ENCODE results near the gene ZNF134.

The ZNF134 gene

DNA sequence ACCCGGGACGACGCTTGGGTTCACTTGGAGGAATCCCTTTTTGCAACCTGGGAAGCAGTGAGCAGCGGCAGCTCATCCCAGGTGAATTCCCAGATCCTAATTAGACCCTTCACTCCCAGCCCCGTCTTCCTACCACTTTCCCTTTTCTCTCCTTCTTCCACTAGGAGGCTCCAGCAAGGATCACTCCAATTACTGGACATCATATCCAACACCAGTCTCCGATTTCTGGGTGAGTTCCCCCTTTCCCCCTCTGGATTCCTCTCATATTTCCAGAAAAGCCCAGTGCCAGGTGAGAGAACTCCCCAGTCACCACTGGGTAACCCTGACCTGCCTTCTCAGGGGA is 37.6 kb downstream of the ZNF134 start:
- TF ChIP-seq, protein P1, sequence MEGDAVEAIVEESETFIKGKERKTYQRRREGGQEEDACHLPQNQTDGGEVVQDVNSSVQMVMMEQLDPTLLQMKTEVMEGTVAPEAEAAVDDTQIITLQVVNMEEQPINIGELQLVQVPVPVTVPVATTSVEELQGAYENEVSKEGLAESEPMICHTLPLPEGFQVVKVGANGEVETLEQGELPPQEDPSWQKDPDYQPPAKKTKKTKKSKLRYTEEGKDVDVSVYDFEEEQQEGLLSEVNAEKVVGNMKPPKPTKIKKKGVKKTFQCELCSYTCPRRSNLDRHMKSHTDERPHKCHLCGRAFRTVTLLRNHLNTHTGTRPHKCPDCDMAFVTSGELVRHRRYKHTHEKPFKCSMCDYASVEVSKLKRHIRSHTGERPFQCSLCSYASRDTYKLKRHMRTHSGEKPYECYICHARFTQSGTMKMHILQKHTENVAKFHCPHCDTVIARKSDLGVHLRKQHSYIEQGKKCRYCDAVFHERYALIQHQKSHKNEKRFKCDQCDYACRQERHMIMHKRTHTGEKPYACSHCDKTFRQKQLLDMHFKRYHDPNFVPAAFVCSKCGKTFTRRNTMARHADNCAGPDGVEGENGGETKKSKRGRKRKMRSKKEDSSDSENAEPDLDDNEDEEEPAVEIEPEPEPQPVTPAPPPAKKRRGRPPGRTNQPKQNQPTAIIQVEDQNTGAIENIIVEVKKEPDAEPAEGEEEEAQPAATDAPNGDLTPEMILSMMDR (IDR thresholded peaks at IDR 0.05; ENCODE audit: control extremely low read depth, extremely low read depth, low read depth, missing control alignments) = no peak
- ChIA-PET CTCF (interaction anchor here (1.6 kb wide), 1 partner anchor 9 kb away, joined by 5 read pairs; no protein-coding TSS in a partner anchor), POLR2A (no interaction called here)
- no peak for DNase-seq (ENCODE audit: extremely low spot score)

DNA sequence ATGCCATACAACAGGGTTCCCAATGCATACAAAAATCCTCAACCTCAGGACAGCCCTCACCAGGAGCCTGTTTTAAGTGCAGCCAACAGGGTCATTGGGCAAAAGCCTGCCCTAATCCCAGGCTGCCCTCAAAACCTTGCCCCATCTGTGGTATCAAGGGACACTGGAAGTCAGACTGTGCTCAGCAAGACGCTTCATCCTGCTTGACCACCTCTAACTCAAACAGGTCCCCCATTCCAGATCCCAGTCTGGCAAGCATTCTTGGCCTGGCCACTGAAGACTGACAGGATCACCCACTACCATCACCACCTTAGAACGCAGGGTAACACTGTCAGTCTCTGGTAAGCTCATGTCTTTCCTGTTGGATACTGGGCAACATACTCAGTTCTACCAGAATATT is 39.6 kb downstream of the ZNF134 start:
- CTCF ChIA-PET = no interaction called here
- TF ChIP-seq, protein P1 (IDR thresholded peaks at IDR 0.05; ENCODE audit: control extremely low read depth, extremely low read depth, low read depth, missing control alignments) = no peak
- POLR2A ChIA-PET = no interaction called here

DNA sequence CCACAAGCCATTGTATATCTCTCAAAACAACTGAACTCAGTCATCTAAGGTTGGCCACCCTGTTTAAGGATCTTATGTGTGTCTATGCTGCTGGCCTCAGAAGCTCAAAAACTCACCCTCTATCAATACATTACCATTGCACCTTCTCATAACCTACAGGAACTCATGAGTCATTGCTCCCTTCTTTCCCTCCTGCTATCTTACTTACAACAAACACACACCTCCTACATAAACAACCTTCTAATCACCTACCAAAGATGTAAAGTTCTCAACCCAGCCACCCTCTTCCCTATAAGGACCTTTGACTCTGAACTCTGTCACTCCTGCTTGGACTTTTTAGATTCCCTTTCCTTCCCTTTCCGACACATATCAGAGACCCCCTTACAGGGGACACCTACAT is 41.4 kb downstream of the ZNF134 start:
- ChIA-PET CTCF (no interaction called here), POLR2A (no interaction called here)
- TF ChIP-seq, protein P1 (IDR thresholded peaks at IDR 0.05; ENCODE audit: control extremely low read depth, extremely low read depth, low read depth, missing control alignments) = no peak
- no peak for DNase-seq (ENCODE audit: extremely low spot score)

More for the DNA sequence above, 39.6 kb downstream of the ZNF134 start:
- DNase-seq (ENCODE audit: extremely low spot score) = no peak

DNA sequence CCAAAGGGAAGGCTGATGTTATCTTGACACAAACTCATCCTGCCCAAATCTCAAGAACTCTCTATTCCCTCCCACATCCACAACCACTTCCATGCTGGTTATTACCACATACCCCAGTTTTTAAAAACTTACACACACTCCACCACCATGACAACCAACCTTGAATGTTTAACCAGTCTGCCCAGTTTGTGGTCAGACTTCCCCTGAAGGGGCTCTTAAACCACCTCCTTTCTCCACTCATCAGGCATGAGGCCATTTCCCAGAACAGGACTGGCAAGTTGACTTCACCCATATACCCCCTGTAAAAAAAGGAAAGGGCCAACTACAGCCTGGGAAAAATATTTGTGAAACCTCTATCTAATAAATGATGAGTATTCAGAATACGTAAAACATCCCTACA is 42.3 kb downstream of the ZNF134 start:
- TF ChIP-seq, protein P1 (IDR thresholded peaks at IDR 0.05; ENCODE audit: control extremely low read depth, extremely low read depth, low read depth, missing control alignments) = no peak
- POLR2A ChIA-PET = no interaction called here
- CTCF ChIA-PET = interaction anchor here (2.1 kb wide), 1 partner anchor 14 kb away, joined by 8 read pairs; no protein-coding TSS in a partner anchor
- DNase-seq (ENCODE audit: extremely low spot score) = no peak

DNA sequence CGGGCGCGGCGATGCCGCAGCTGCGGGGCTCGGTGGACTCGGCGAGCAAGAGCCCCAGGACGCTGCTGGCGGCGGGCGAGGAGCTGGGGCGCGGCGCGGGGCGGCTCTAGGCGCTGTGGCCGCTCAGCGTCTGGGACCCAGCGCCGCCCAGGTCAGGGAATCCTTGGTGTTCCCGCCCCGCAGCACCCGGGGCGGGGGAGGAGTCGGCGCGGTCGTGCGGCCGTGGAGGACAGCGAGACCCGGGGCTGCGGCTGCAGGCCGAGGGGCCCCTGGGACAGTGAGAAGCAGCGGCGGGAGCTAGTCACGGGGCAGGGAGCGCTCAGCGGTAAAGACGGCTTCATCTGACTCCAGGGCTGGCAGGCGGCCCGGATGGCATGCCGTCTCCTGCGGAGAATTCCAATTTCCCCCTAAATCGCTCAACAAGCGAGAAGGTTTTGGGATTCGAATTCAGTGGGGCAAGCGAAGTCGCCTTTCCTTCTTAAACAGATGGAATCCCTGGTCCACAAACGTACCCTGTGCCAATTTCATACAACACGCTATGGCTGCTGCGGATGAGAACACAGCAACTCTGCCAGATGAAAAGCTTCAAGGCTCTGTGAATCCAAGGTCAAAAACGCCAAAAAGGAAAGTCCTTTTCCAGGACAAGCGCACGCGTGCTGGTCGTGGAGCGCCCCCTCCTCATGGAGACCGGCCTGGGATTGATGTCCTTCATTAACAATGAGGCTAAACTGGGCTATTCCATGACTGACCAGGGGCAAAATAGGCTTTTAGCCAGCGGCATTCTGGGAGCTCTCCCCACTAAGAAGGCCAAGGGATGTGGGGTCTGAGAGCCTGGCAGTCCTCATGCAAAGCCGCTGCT is 50.5 kb downstream of the ZNF134 start:
- CTCF ChIA-PET = interaction anchor here (1.1 kb wide), 1 partner anchor 13 kb away, joined by 4 read pairs; no protein-coding TSS in a partner anchor
- TF ChIP-seq, protein P1 (IDR thresholded peaks at IDR 0.05; ENCODE audit: control extremely low read depth, extremely low read depth, low read depth, missing control alignments) = no peak
- DNase-seq (ENCODE audit: extremely low spot score) = peak; percentile 27
- POLR2A ChIA-PET = interaction anchor here (0.6 kb wide), 1 partner anchor 366 kb away, joined by 3 read pairs; no protein-coding TSS in a partner anchor

DNA sequence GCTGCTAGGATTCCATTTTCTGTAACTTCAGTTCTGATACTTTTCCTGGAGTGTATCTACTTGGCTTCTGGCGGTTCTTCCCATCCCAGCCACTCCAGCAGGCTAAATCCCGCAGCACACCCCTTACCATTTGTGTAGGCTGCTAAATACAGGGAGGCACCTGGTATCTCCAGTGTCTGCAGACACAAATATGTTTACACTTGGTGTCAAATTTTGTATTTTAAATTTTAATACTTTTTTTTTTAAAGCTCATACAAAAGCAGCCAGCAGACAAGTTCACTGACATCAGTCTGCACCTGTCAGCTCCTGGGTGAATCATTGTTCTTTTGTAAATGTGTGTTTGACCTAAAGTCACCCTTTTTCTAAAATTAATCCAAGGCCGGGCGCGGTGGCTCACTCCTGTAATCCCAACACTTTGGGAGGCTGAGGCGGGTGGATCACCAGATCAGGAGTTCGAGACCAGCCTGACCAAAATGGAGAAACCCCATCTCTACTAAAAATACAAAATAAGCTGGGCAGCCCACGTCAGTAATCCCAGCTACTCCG is 51.3 kb downstream of the ZNF134 start:
- no peak for DNase-seq (ENCODE audit: extremely low spot score)
- CTCF ChIA-PET = interaction anchor here (0.8 to 1.1 kb wide), 2 partner anchors 12 to 18 kb away, joined by 3 to 4 read pairs; no protein-coding TSS in a partner anchor
- POLR2A ChIA-PET = no interaction called here
- TF ChIP-seq, protein P1 (IDR thresholded peaks at IDR 0.05; ENCODE audit: control extremely low read depth, extremely low read depth, low read depth, missing control alignments) = no peak
